Measurements from ENCODE around the gene INPP5F.
A peak's percentile ranks its signal among the peaks of the same experiment; 100 is the strongest.
"Not testable (repeated sequence)": the region's sequence is repeated elsewhere in the genome, so short reads cannot be mapped to it uniquely, and the experiment has no call there.

The INPP5F gene

GRCh38 chr10:119748871-119749270 lies 23.0 kb downstream of the INPP5F start:
- no peak for DNase-seq

GRCh38 chr10:119749455-119749854 lies 23.6 kb downstream of the INPP5F start:
- no peak for DNase-seq

GRCh38 chr10:119750391-119751230 lies 24.8 kb downstream of the INPP5F start:
- DNase-seq: peak; percentile 53

- no peak for DNase-seq
Observed at GRCh38 chr10:119753309-119753708, 27.5 kb downstream of the INPP5F start.

GRCh38 chr10:119754085-119754484 lies 28.2 kb downstream of the INPP5F start:
- no peak for DNase-seq

GRCh38 chr10:119754936-119755335 lies 29.1 kb downstream of the INPP5F start:
- DNase-seq: no peak

GRCh38 chr10:119755446-119755845 lies 29.6 kb downstream of the INPP5F start:
- DNase-seq: no peak

- no peak for DNase-seq
Observed at GRCh38 chr10:119758448-119759195, 32.8 kb downstream of the INPP5F start.

GRCh38 chr10:119759832-119760231 lies 34.0 kb downstream of the INPP5F start:
- no peak for DNase-seq

- DNase-seq: no peak
Observed at GRCh38 chr10:119761106-119761505, 35.3 kb downstream of the INPP5F start.

- no peak for DNase-seq
Observed at GRCh38 chr10:119762035-119762434, 36.2 kb downstream of the INPP5F start.

GRCh38 chr10:119762805-119763798 lies 37.3 kb downstream of the INPP5F start:
- DNase-seq: no peak

- DNase-seq: no peak
Observed at GRCh38 chr10:119768455-119769094, 42.7 kb downstream of the INPP5F start.

- no peak for DNase-seq
Observed at GRCh38 chr10:119769886-119770285, 44.0 kb downstream of the INPP5F start.

- DNase-seq: no peak
Observed at GRCh38 chr10:119770928-119771327, 45.1 kb downstream of the INPP5F start.

- DNase-seq: no peak
Observed at GRCh38 chr10:119772334-119772733, 46.5 kb downstream of the INPP5F start.

- DNase-seq: not testable (repeated sequence)
Observed at GRCh38 chr10:119773041-119773440, 47.2 kb downstream of the INPP5F start.

- DNase-seq: no peak
Observed at GRCh38 chr10:119775529-119775928, 49.7 kb downstream of the INPP5F start.

- DNase-seq: no peak
Observed at GRCh38 chr10:119776536-119776935, 50.7 kb downstream of the INPP5F start.

- no peak for DNase-seq
Observed at GRCh38 chr10:119777686-119778085, 51.8 kb downstream of the INPP5F start.

GRCh38 chr10:119778776-119779445 lies 53.1 kb downstream of the INPP5F start:
- no peak for DNase-seq
